Esophagus muscularis mucosa (tissue), 4 donors: ENCODE data around the gene FOXO6. TPM values are rescaled to one million over a fixed set of nuclear protein-coding genes. Genes with fewer than 3 reads are reported as not detected.

Source experiments
- DNase-seq: peaks from one replicate; pipeline ENCODE4 v3.0.0-alpha.2; 2017; ENCODE audit errors: extremely low spot score
- H3K27ac ChIP-seq, 4 donors: fragments of 200-600 bp; sonication (generic); replicated peaks in 1 of 4; 1 replicate in 3 of 4; 2 replicates in 1 of 4; pipeline ENCODE4 v1.5.1; 2016 to 2019; ENCODE audit warnings: mild to moderate bottlenecking in 1 of 4
- H3K27me3 ChIP-seq, 4 donors: fragments of 200-600 bp; sonication (generic); one replicate each; pipeline versions ENCODE4 v1.5.1 to v1.6.0; 2016 to 2019
- H3K36me3 ChIP-seq, 4 donors: fragments of 200-600 bp; sonication (generic); one replicate each; pipeline ENCODE4 v1.5.1; 2016 to 2019
- H3K4me1 ChIP-seq, 4 donors: fragments of 200-600 bp; sonication (generic); one replicate each; pipeline ENCODE4 v1.5.1; 2016 to 2019
- H3K4me3 ChIP-seq, 4 donors: fragments of 200-600 bp; sonication (generic); 1 replicate in 2 of 4; 2 replicates in 2 of 4; pipeline ENCODE4 v1.5.1; 2016 to 2019; ENCODE audit warnings: mild to moderate bottlenecking in 4 of 4, moderate library complexity in 1 of 4
- H3K9me3 ChIP-seq, 4 donors: fragments of 200-600 bp; sonication (generic); 1 replicate in 3 of 4; 2 replicates in 1 of 4; pipeline ENCODE4 v1.5.1; 2016 to 2019
- CTCF ChIP-seq, 3 experiments: fragments of 200-600 bp in 2 of 3; fragments of 450-650 bp in 1 of 3; sonication (generic) in 2 of 3; IDR thresholded peaks; one replicate each; pipeline ENCODE4 v1.5.1; 2017 to 2019; ENCODE audit warnings: antibody characterized with exemption in 3 of 3, mild to moderate bottlenecking in 2 of 3, moderate library complexity in 1 of 3
- EP300 ChIP-seq: sonication (generic); formaldehyde crosslinking; IDR thresholded peaks from one replicate; pipeline ENCODE4 v1.6.1; 2017; ENCODE audit warnings: antibody characterized with exemption
- POLR2A ChIP-seq: fragments of 450-650 bp; IDR thresholded peaks from one replicate; pipeline ENCODE4 v1.6.1; 2017; ENCODE audit warnings: antibody characterized with exemption, moderate library complexity, mild to moderate bottlenecking, low read depth
- POLR2AphosphoS5 ChIP-seq, 2 donors: sonication (generic); formaldehyde crosslinking; IDR thresholded peaks; one replicate each; pipeline ENCODE4 v1.6.1; 2017; ENCODE audit warnings: antibody characterized with exemption in 2 of 2
- WGBS: methylation state at CpG from one replicate; pipeline ENCODE4 v1.1.5; 2018; 5-methylcytosine and 5-hydroxymethylcytosine counted together
- intact Hi-C: fragments of 100-400 bp; cut with DNase I; formaldehyde crosslinking; loops from one replicate; pipeline ENCODE4 v1.15.1; 2023
- total RNA-seq, 4 donors: library from RNA; depleted of rRNA; stranded (reverse); fragments of >200 nt; gene quantifications; one replicate each; pipeline versions ENCODE4 v1.1.0 to v1.2.1, GENCODE V29; 2016

FOXO6 gene
- total RNA-seq, 4 donors from 2014 or later: 0.33 to 1.3 (median 0.53) TPM

GRCh38 chr1:41349361-41350054 is 11.7 kb upstream of the FOXO6 start:
- no peak for DNase-seq
- Histone ChIP-seq H3K27ac (no peak overlapping the region), H3K4me3 (no peak overlapping the region), H3K27me3 (no peaks in the 10 kb centered on the region), H3K36me3 (no peaks in the 10 kb centered on the region), H3K4me1 (no peaks in the 10 kb centered on the region), H3K9me3 (no peaks in the 10 kb centered on the region)
- intact Hi-C loops: no loop called here
- TF ChIP-seq CTCF (IDR thresholded peaks at IDR 0.05): no peak
- no peak for TF ChIP-seq POLR2A
- TF ChIP-seq POLR2AphosphoS5 (IDR thresholded peaks at IDR 0.05): no peak
- no peak for TF ChIP-seq EP300
- 91% methylated on average over 7 of the region's 8 CpGs for WGBS

- Histone ChIP-seq H3K27ac (no peak overlapping the region), H3K27me3 (no peaks in the 10 kb centered on the region), H3K4me3 (no peak overlapping the region), H3K36me3 (no peaks in the 10 kb centered on the region), H3K9me3 (no peaks in the 10 kb centered on the region), H3K4me1 (no peaks in the 10 kb centered on the region)
- TF ChIP-seq POLR2AphosphoS5 (IDR thresholded peaks at IDR 0.05): no peak
- intact Hi-C loops: no loop called here
- WGBS: 82% methylated on average over 2 of the region's 2 CpGs
- no peak for DNase-seq
Measured at GRCh38 chr1:41350055-41350378, 11.2 kb upstream of the FOXO6 start.

GRCh38 chr1:41351262-41352151 is 9.7 kb upstream of the FOXO6 start:
- no peak for DNase-seq
- TF ChIP-seq POLR2AphosphoS5 (IDR thresholded peaks at IDR 0.05): no peak
- TF ChIP-seq CTCF (IDR thresholded peaks at IDR 0.05): no peak
- no peak for TF ChIP-seq POLR2A
- TF ChIP-seq EP300: no peak
- intact Hi-C loops: no loop called here
- Histone ChIP-seq H3K4me1 (no peaks in the 10 kb centered on the region), H3K36me3 (no peaks in the 10 kb centered on the region), H3K27me3 (no peaks in the 10 kb centered on the region), H3K4me3 (no peak overlapping the region), H3K9me3 (no peaks in the 10 kb centered on the region), H3K27ac (no peak overlapping the region)
- WGBS: 92% methylated on average over 6 of the region's 6 CpGs

- no peak for DNase-seq
- intact Hi-C loops: no loop called here
- 94% methylated on average over 9 of the region's 9 CpGs for WGBS
- Histone ChIP-seq H3K27me3 (no peaks in the 10 kb centered on the region), H3K4me1 (peaks cover 11 to 16% (median 14%) of the 10 kb centered on the region in 4 donors), H3K36me3 (no peaks in the 10 kb centered on the region), H3K4me3 (no peak overlapping the region), H3K27ac (no peak overlapping the region), H3K9me3 (no peaks in the 10 kb centered on the region)
- TF ChIP-seq POLR2A (no peak), POLR2AphosphoS5 (IDR thresholded peaks at IDR 0.05) (no peak), EP300 (no peak), CTCF (IDR thresholded peaks at IDR 0.05) (no peak)
Measured at GRCh38 chr1:41353744-41354143, 7.5 kb upstream of the FOXO6 start.

- intact Hi-C loops: no loop called here
Measured at GRCh38 chr1:41354956-41355355, 6.3 kb upstream of the FOXO6 start.

More at GRCh38 chr1:41354956-41355355, 6.3 kb upstream of the FOXO6 start:
- Histone ChIP-seq H3K36me3 (no peaks in the 10 kb centered on the region), H3K4me3 (no peak overlapping the region), H3K9me3 (no peaks in the 10 kb centered on the region), H3K4me1 (peaks cover 22 to 27% (median 26%) of the 10 kb centered on the region in 4 donors), H3K27me3 (no peaks in the 10 kb centered on the region), H3K27ac (no peak overlapping the region)
- DNase-seq: no peak
- WGBS: 93% methylated on average over 3 of the region's 3 CpGs
- TF ChIP-seq EP300 (no peak), CTCF (IDR thresholded peaks at IDR 0.05) (no peak), POLR2AphosphoS5 (IDR thresholded peaks at IDR 0.05) (no peak), POLR2A (no peak)
